Keratinocyte (primary cell): ENCODE results near the gene TCP11. TPM values are rescaled to one million over a fixed set of nuclear protein-coding genes. Genes with fewer than 3 reads are reported as not detected.

Experiments
- DNase-seq: peaks from one replicate; pipeline ENCODE4 v3.0.0-alpha.2; 2011; ENCODE audit warnings: low read depth, missing footprints, low spot score
- FAIRE-seq: peaks from 2 replicates; lab custom pipeline; 2011; peaks lifted over from hg19 to GRCh38; lab: Jason Lieb, UNC
- H2AFZ ChIP-seq: 2 replicates; pipeline ENCODE4 v1.6.0; 2012; ENCODE audit warnings: low read length, control low read depth, inconsistent platforms; ENCODE audit not compliant: control insufficient read depth
- H3K27ac ChIP-seq: 2 replicates; pipeline ENCODE4 v1.5.1; 2011; ENCODE audit warnings: low read length; ENCODE audit not compliant: control insufficient read depth, insufficient read depth
- H3K27me3 ChIP-seq: 3 replicates; pipeline ENCODE4 v1.6.0; 2011; ENCODE audit warnings: low read length; ENCODE audit not compliant: control insufficient read depth, insufficient read depth; ENCODE audit errors: extremely low read depth
- H3K36me3 ChIP-seq, 2 experiments: 2 replicates in 1 of 2; 3 replicates in 1 of 2; pipeline ENCODE4 v1.5.1; 2011; ENCODE audit warnings: low read length in 2 of 2, mild to moderate bottlenecking in 1 of 2; ENCODE audit not compliant: control insufficient read depth in 2 of 2, insufficient read depth in 2 of 2; ENCODE audit errors: extremely low read depth in 1 of 2
- H3K4me1 ChIP-seq: 3 replicates; pipeline ENCODE4 v1.5.1; 2011; ENCODE audit warnings: low read length; ENCODE audit not compliant: control insufficient read depth, insufficient read depth; ENCODE audit errors: extremely low read depth
- H3K4me2 ChIP-seq: 3 replicates; pipeline ENCODE4 v1.6.0; 2011; ENCODE audit warnings: low read depth, low read length; ENCODE audit not compliant: control insufficient read depth, insufficient read depth; ENCODE audit errors: extremely low read depth
- H3K4me3 ChIP-seq, 3 experiments: fragments of 200-600 bp in 1 of 3; sonication (generic) in 1 of 3; 2 replicates in 2 of 3; 3 replicates in 1 of 3; pipeline ENCODE4 v1.5.1; 2011 to 2016; ENCODE audit warnings: low read length in 3 of 3, mild to moderate bottlenecking in 3 of 3, control low read depth in 2 of 3, inconsistent platforms in 1 of 3, low read depth in 1 of 3, mixed read lengths in 1 of 3, mixed run types in 1 of 3, moderate library complexity in 1 of 3; ENCODE audit not compliant: control insufficient read depth in 2 of 3, insufficient read depth in 2 of 3; ENCODE audit errors: extremely low read depth in 1 of 3
- H3K79me2 ChIP-seq: 2 replicates; pipeline ENCODE4 v1.6.0; 2012; ENCODE audit warnings: low read length; ENCODE audit not compliant: control insufficient read depth, insufficient read depth
- H3K9ac ChIP-seq: 3 replicates; pipeline ENCODE4 v1.6.0; 2011; ENCODE audit warnings: low read length; ENCODE audit not compliant: control insufficient read depth, insufficient read depth; ENCODE audit errors: extremely low read depth
- H3K9me1 ChIP-seq: 3 replicates; pipeline ENCODE4 v1.6.0; 2011; ENCODE audit warnings: low read length; ENCODE audit not compliant: control insufficient read depth, insufficient read depth; ENCODE audit errors: extremely low read depth
- H3K9me3 ChIP-seq: 2 replicates; pipeline ENCODE4 v1.5.1; 2012; ENCODE audit warnings: low read depth, low read length; ENCODE audit not compliant: control insufficient read depth
- H4K20me1 ChIP-seq: 3 replicates; pipeline ENCODE4 v1.6.0; 2011; ENCODE audit warnings: low read length; ENCODE audit not compliant: control insufficient read depth, insufficient read depth; ENCODE audit errors: extremely low read depth
- CTCF ChIP-seq, 3 experiments: IDR thresholded peaks in 1 of 3; conservative IDR thresholded peaks in 1 of 3; optimal IDR thresholded peaks in 1 of 3; 2 replicates in 2 of 3; 3 replicates in 1 of 3; pipeline versions ENCODE3 to v1.5.1; 2011; ENCODE audit warnings: low read length in 3 of 3, mild to moderate bottlenecking in 3 of 3, moderate library complexity in 2 of 3, control low read depth in 1 of 3, inconsistent platforms in 1 of 3; ENCODE audit not compliant: insufficient read depth in 2 of 3; ENCODE audit errors: extremely low read depth in 1 of 3
- EZH2 ChIP-seq: IDR thresholded peaks from one replicate; pipeline ENCODE4 v1.6.1; 2012; ENCODE audit warnings: inconsistent platforms, mild to moderate bottlenecking, low read length, moderate library complexity
- dilution Hi-C: fragments of 300-500 bp; cut with MboI; formaldehyde crosslinking; loops from one replicate; pipeline ENCODE4 v1.7.0; 2020; ENCODE audit warnings: low sequenced_read_pairs; ENCODE audit not compliant: extremely low pct_ligation_motif_present
- polyA plus RNA-seq, 5 experiments: library from polyadenylated mRNA; depleted of rRNA in 3 of 5; stranded (reverse) in 3 of 5; stranded (forward) in 1 of 5; unstranded in 1 of 5; fragments of >200 nt; gene quantifications; 1 replicate in 1 of 5; 2 replicates in 3 of 5; 3 replicates in 1 of 5; pipeline versions ENCODE4 v1.2.1 to v1.2.3, GENCODE V29; 2011 to 2012; ENCODE audit warnings: missing spikeins in 2 of 5, low read depth in 1 of 5, low replicate concordance in 1 of 5

The TCP11 gene
- polyA plus RNA-seq, 1 donor (not counting 4 experiments of a cell fraction or from before 2014, with no cell fraction given), result not detected

DNA sequence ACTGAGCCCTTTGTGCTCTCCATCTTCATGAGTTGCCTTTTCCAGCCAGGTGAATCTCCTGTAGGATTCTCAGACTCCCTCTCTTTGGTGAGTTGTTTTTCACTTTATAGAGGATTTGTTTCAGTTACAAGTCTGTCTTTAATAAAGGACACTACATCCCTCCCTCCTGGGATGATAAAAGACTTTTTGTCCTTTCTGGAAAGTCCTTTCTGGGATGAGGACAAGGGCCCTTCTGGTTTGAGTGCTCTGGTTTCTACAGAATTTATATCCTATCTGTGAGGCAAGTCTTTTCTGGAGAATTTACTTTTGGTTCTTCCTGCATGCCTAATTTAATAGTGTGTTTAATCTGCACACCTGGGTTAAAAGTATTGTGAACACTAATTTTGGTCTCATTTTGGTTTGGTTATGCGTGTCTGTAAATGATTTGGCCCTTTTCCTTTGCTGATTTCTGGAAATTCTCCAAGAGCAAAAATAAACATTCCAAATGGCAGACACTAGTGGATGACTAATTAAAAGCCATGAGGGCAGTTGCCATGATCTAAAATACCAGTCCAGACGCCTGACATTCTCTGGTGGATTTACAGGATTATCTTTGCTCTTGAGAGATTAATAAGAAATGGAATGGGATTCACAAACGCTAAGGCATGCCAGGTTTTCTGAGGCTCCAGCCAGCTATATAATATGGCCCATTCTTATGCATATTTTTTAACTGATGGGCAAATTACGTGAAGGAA, 44.8 kb downstream of the TCP11 start:
- no peaks in the 10 kb centered on the region for H3K9me1 ChIP-seq
- H2AFZ ChIP-seq, result no peak overlapping the region
- TF ChIP-seq CTCF (optimal IDR thresholded peaks at IDR 0.05 in 1 of 3, IDR thresholded peaks at IDR 0.05 in 1 of 3, conservative IDR thresholded peaks at IDR 0.05 in 1 of 3; ENCODE audit: extremely low read depth in 1 of 3, insufficient read depth in 2 of 3, low read length in 3 of 3), result no peak
- TF ChIP-seq EZH2, result no peak
- no peak overlapping the region for H3K4me2 ChIP-seq
- DNase-seq (no peak), FAIRE-seq (peak; percentile 17)
- no peaks in the 10 kb centered on the region for H3K36me3 ChIP-seq
- no peak overlapping the region for H3K4me3 ChIP-seq
- H3K9ac ChIP-seq, result no peak overlapping the region
- H3K27me3 ChIP-seq, result no peaks in the 10 kb centered on the region
- dilution Hi-C loops, result no loop called here
- no peaks in the 10 kb centered on the region for H4K20me1 ChIP-seq
- no peaks in the 10 kb centered on the region for H3K79me2 ChIP-seq
- H3K9me3 ChIP-seq, result no peaks in the 10 kb centered on the region
- no peak overlapping the region for H3K27ac ChIP-seq
- H3K4me1 ChIP-seq, result peaks cover 10% of the 10 kb centered on the region

- Histone ChIP-seq H3K4me3 (no peak overlapping the region), H4K20me1 (peaks cover 3% of the 10 kb centered on the region), H3K4me2 (no peak overlapping the region), H2AFZ (no peak overlapping the region), H3K79me2 (no peaks in the 10 kb centered on the region), H3K27ac (no peak overlapping the region), H3K36me3 (peaks cover 0 to 2% of the 10 kb centered on the region in 2 experiments), H3K4me1 (peaks cover 10% of the 10 kb centered on the region), H3K27me3 (no peaks in the 10 kb centered on the region), H3K9ac (no peak overlapping the region), H3K9me1 (no peaks in the 10 kb centered on the region), H3K9me3 (no peaks in the 10 kb centered on the region)
- DNase-seq (no peak), FAIRE-seq (no peak)
- TF ChIP-seq EZH2 (no peak), CTCF (optimal IDR thresholded peaks at IDR 0.05 in 1 of 3, IDR thresholded peaks at IDR 0.05 in 1 of 3, conservative IDR thresholded peaks at IDR 0.05 in 1 of 3; ENCODE audit: extremely low read depth in 1 of 3, insufficient read depth in 2 of 3, low read length in 3 of 3) (no peak)
- dilution Hi-C loops, result no loop called here
Observed at GRCh38 chr6:35094183-35094582, 47.0 kb downstream of the TCP11 start.
